IMR-90 (cell line): ENCODE measurements around the gene CCDC13. TPM values are rescaled to one million over a fixed set of nuclear protein-coding genes. Genes with fewer than 3 reads are reported as not detected.

ENCODE experiments used
- ATAC-seq: fragments of 200-7000 bp; cut with Tn5 transposase; 2 replicates; pipeline ENCODE4 v1.9.1; 2020; ENCODE audit warnings: low read depth, mild to moderate bottlenecking, moderate library complexity
- BruUV-seq: library from RNA; stranded (reverse); fragments of 400-500 nt; replicated peaks from 2 replicates; lab custom pipeline; 2021; lab: Mats Ljungman, UMichigan
- CTCF ChIA-PET: fragments of 300-600 bp; formaldehyde crosslinking; extraction: SDS; loops from one replicate; lab custom pipeline; 2021; ENCODE audit warnings: antibody characterized with exemption; lab: Yijun Ruan, JAX
- POLR2A ChIA-PET: fragments of 300-600 bp; sonication (Branson Sonifier 250); formaldehyde crosslinking; loops from one replicate; lab custom pipeline; 2022; ENCODE audit warnings: antibody characterized with exemption; ENCODE audit not compliant: unreplicated experiment; lab: Charles Lee
- DNase-seq: peaks from one replicate; pipeline ENCODE4 v3.0.0; 2013
- H2AFZ ChIP-seq: replicated peaks from 2 replicates; pipeline ENCODE3; 2013; ENCODE audit warnings: low read length, mild to moderate bottlenecking; ENCODE audit not compliant: poor library complexity
- H2AK5ac ChIP-seq: 2 replicates; pipeline ENCODE4 v1.6.1; 2013; ENCODE audit warnings: low read depth, low read length, inconsistent platforms
- H2AK9ac ChIP-seq: replicated peaks from 2 replicates; pipeline ENCODE3; 2013; ENCODE audit warnings: mild to moderate bottlenecking, low read depth, low read length, moderate library complexity; ENCODE audit not compliant: poor library complexity
- H2BK120ac ChIP-seq: 2 replicates; pipeline ENCODE4 v1.6.1; 2013; ENCODE audit warnings: low read depth, low read length, inconsistent platforms
- H2BK15ac ChIP-seq: 3 replicates; pipeline ENCODE4 v1.6.1; 2013; ENCODE audit warnings: low read depth, low read length, inconsistent platforms
- H2BK20ac ChIP-seq: 2 replicates; pipeline ENCODE4 v1.6.1; 2013; ENCODE audit warnings: low read depth, mild to moderate bottlenecking, inconsistent platforms, low read length, moderate library complexity
- H2BK5ac ChIP-seq: 2 replicates; pipeline ENCODE4 v1.6.1; 2013; ENCODE audit warnings: mild to moderate bottlenecking, low read depth, low read length, inconsistent platforms; ENCODE audit not compliant: poor library complexity, severe bottlenecking
- H3K14ac ChIP-seq: replicated peaks from 2 replicates; pipeline ENCODE4 v1.6.1; 2013; ENCODE audit warnings: low read depth, low read length, inconsistent platforms
- H3K18ac ChIP-seq: 2 replicates; pipeline ENCODE4 v1.6.1; 2013; ENCODE audit warnings: low read depth, low read length, control low read depth
- H3K23ac ChIP-seq: 2 replicates; pipeline ENCODE4 v1.6.1; 2013; ENCODE audit warnings: low read depth, low read length, inconsistent platforms
- H3K27ac ChIP-seq: 2 replicates; pipeline ENCODE4 v1.5.1; 2013; ENCODE audit warnings: mild to moderate bottlenecking, control low read depth, low read length; ENCODE audit not compliant: insufficient read depth
- H3K27me3 ChIP-seq: 2 replicates; pipeline ENCODE4 v1.6.1; 2013; ENCODE audit warnings: low read length; ENCODE audit not compliant: control insufficient read depth, insufficient read depth
- H3K36me3 ChIP-seq: 2 replicates; pipeline ENCODE4 v1.6.1; 2013; ENCODE audit warnings: low read length, mixed read lengths; ENCODE audit not compliant: control insufficient read depth, insufficient read depth
- H3K4ac ChIP-seq: 2 replicates; pipeline ENCODE4 v1.6.1; 2013; ENCODE audit warnings: low read depth, low read length, inconsistent platforms
- H3K4me1 ChIP-seq: 2 replicates; pipeline ENCODE4 v1.6.1; 2013; ENCODE audit warnings: low read length, mixed read lengths; ENCODE audit not compliant: control insufficient read depth, insufficient read depth
- H3K4me2 ChIP-seq: 2 replicates; pipeline ENCODE4 v1.6.1; 2013; ENCODE audit warnings: low read depth, mild to moderate bottlenecking, control low read depth, low read length, moderate library complexity
- H3K4me3 ChIP-seq: 2 replicates; pipeline ENCODE4 v1.5.1; 2013; ENCODE audit warnings: low read depth, mild to moderate bottlenecking, control low read depth, low read length, moderate library complexity; ENCODE audit not compliant: insufficient read depth
- H3K56ac ChIP-seq: 2 replicates; pipeline ENCODE4 v1.6.1; 2013; ENCODE audit warnings: low read length, inconsistent platforms; ENCODE audit not compliant: insufficient read depth; ENCODE audit errors: extremely low read depth
- H3K79me1 ChIP-seq, 2 experiments: 2 replicates each; pipeline ENCODE4 v1.6.1; 2013; ENCODE audit warnings: low read length in 2 of 2, inconsistent platforms in 1 of 2, low read depth in 1 of 2
- H3K9ac ChIP-seq: 2 replicates; pipeline ENCODE4 v1.6.1; 2013; ENCODE audit warnings: low read depth, low read length, control low read depth
- H3K9me1 ChIP-seq: 2 replicates; pipeline ENCODE4 v1.6.1; 2013; ENCODE audit warnings: low read length, inconsistent platforms; ENCODE audit not compliant: insufficient read depth
- H3K9me3 ChIP-seq: 2 replicates; pipeline ENCODE4 v1.6.1; 2013; ENCODE audit warnings: low read length; ENCODE audit not compliant: control insufficient read depth, insufficient read depth
- H4K20me1 ChIP-seq: 2 replicates; pipeline ENCODE4 v1.6.1; 2013; ENCODE audit warnings: low read length, inconsistent platforms; ENCODE audit not compliant: insufficient read depth
- H4K5ac ChIP-seq: 2 replicates; pipeline ENCODE4 v1.6.1; 2013; ENCODE audit warnings: mild to moderate bottlenecking, low read depth, low read length, control low read depth
- H4K8ac ChIP-seq, 2 experiments: 2 replicates each; pipeline ENCODE4 v1.6.1; 2013; ENCODE audit warnings: low read depth in 2 of 2, low read length in 2 of 2, control low read depth in 1 of 2, inconsistent platforms in 1 of 2
- H4K91ac ChIP-seq: 2 replicates; pipeline ENCODE4 v1.6.1; 2013; ENCODE audit warnings: low read depth, low read length, inconsistent platforms; ENCODE audit not compliant: insufficient read depth
- BHLHE40 ChIP-seq: fragments of 150-350 bp; IDR thresholded peaks from 2 replicates; pipeline ENCODE4 v1.6.1; 2016; ENCODE audit warnings: mild to moderate bottlenecking, low read depth, low read length
- CEBPB ChIP-seq: IDR thresholded peaks from 2 replicates; pipeline ENCODE4 v1.6.1; 2012; ENCODE audit warnings: low read depth, low read length, improper control_type of control experiment
- CHD1 ChIP-seq: IDR thresholded peaks from 2 replicates; pipeline ENCODE4 v1.6.1; 2012; ENCODE audit warnings: low read depth, low read length, improper control_type of control experiment
- CTCF ChIP-seq: conservative IDR thresholded peaks from 2 replicates; pipeline ENCODE4 v1.5.1; 2012; ENCODE audit warnings: mild to moderate bottlenecking, low read depth, low read length, improper control_type of control experiment
- ELK1 ChIP-seq: fragments of 150-350 bp; IDR thresholded peaks from 2 replicates; pipeline ENCODE4 v1.6.1; 2016; ENCODE audit warnings: low read depth, mild to moderate bottlenecking, low read length, moderate library complexity, borderline replicate concordance
- FOS ChIP-seq: fragments of 150-350 bp; IDR thresholded peaks from 2 replicates; pipeline ENCODE4 v1.6.1; 2016; ENCODE audit warnings: low read depth, low read length
- MAFK ChIP-seq: IDR thresholded peaks from 2 replicates; pipeline ENCODE4 v1.6.1; 2012; ENCODE audit warnings: low read depth, low read length, improper control_type of control experiment
- MAZ ChIP-seq: IDR thresholded peaks from 2 replicates; pipeline ENCODE4 v1.6.1; 2012; ENCODE audit warnings: low read depth, mild to moderate bottlenecking, low read length, improper control_type of control experiment, moderate library complexity, borderline replicate concordance
- MXI1 ChIP-seq: IDR thresholded peaks from 2 replicates; pipeline ENCODE4 v1.6.1; 2012; ENCODE audit warnings: low read depth, mild to moderate bottlenecking, low read length, moderate library complexity, borderline replicate concordance
- NFE2L2 ChIP-seq: fragments of 150-350 bp; IDR thresholded peaks from 2 replicates; pipeline ENCODE4 v1.6.1; 2016; ENCODE audit warnings: low read depth, mild to moderate bottlenecking, low read length
- POLR2A ChIP-seq: IDR thresholded peaks from 2 replicates; pipeline ENCODE4 v1.6.1; 2012; ENCODE audit warnings: mild to moderate bottlenecking, low read depth, low read length
- RAD21 ChIP-seq: IDR thresholded peaks from 2 replicates; pipeline ENCODE4 v1.6.1; 2012; ENCODE audit warnings: low read length, improper control_type of control experiment
- RCOR1 ChIP-seq: IDR thresholded peaks from 2 replicates; pipeline ENCODE4 v1.6.1; 2012; ENCODE audit warnings: mild to moderate bottlenecking, low read length, improper control_type of control experiment; ENCODE audit not compliant: insufficient replicate concordance
- RFX5 ChIP-seq: IDR thresholded peaks from 2 replicates; pipeline ENCODE4 v1.8.0; 2012; ENCODE audit warnings: low read depth, mild to moderate bottlenecking, low read length, moderate library complexity
- SMC3 ChIP-seq: fragments of 150-350 bp; IDR thresholded peaks from 2 replicates; pipeline ENCODE4 v1.6.1; 2016; ENCODE audit warnings: low read depth, mild to moderate bottlenecking, antibody characterized with exemption, low read length, moderate library complexity
- USF2 ChIP-seq: fragments of 150-350 bp; IDR thresholded peaks from 2 replicates; pipeline ENCODE4 v1.6.1; 2017; ENCODE audit warnings: mild to moderate bottlenecking, antibody characterized with exemption, low read length, low read depth
- WGBS, 2 experiments: methylation state at CpG; one replicate each; pipeline versions ENCODE4 v1.1.5 to v1.1.7; 2013; ENCODE audit warnings: missing lambda C conversion rate in 2 of 2; ENCODE audit not compliant: insufficient read length in 1 of 2; ENCODE audit errors: extremely low coverage in 2 of 2; 5-methylcytosine and 5-hydroxymethylcytosine counted together
- dilution Hi-C: fragments of 300-500 bp; cut with HindIII; formaldehyde crosslinking; loops from one replicate; pipeline ENCODE4 v1.14.3; 2018; ENCODE audit warnings: low sequenced_read_pairs; ENCODE audit not compliant: unreplicated experiment
- in situ Hi-C: fragments of 300-500 bp; cut with MboI; formaldehyde crosslinking; loops from 3 replicates; pipeline ENCODE4 v1.14.3; 2019; ENCODE audit warnings: low sequenced_read_pairs, inconsistent platforms, mixed read lengths
- intact Hi-C: fragments of 100-400 bp; cut with micrococcal nuclease; formaldehyde crosslinking; loops from 2 replicates; pipeline ENCODE4 v1.10.0; 2022
- polyA plus RNA-seq, 3 experiments: library from polyadenylated mRNA; depleted of rRNA; stranded (reverse); fragments of >200 nt; gene quantifications; 2 replicates each; pipeline ENCODE4 v1.2.3, GENCODE V29; 2012; ENCODE audit warnings: low replicate concordance in 1 of 3
- total RNA-seq: library from RNA; depleted of rRNA; stranded (reverse); fragments of >200 nt; gene quantifications from 2 replicates; pipeline ENCODE4 v1.2.3, GENCODE V29; 2012

CCDC13 gene
- total and polyA plus RNA-seq, 2 of the 4 experiments (the other 2 are of a cell fraction) = 0.18 to 0.19 TPM

- Histone ChIP-seq H4K91ac (no peak overlapping the region), H3K79me1 (no peaks in the 10 kb centered on the region), H3K9me1 (peaks cover 4% of the 10 kb centered on the region; the same call in 1 of the 2 replicates), H3K27me3 (peaks cover 12% of the 10 kb centered on the region), H3K56ac (no peak overlapping the region), H2BK5ac (no peak overlapping the region), H4K5ac (no peak overlapping the region), H3K23ac (no peak overlapping the region), H2AK5ac (no peak overlapping the region), H3K9ac (no peak overlapping the region), H2BK15ac (no peak overlapping the region), H2AFZ (no peak overlapping the region), H4K20me1 (no peaks in the 10 kb centered on the region), H3K27ac (no peak overlapping the region), H2AK9ac (no peak overlapping the region), H4K8ac (no peak overlapping the region), H3K9me3 (no peaks in the 10 kb centered on the region), H2BK20ac (no peak overlapping the region), H3K4me2 (no peak overlapping the region), H3K18ac (no peak overlapping the region), H3K36me3 (no peaks in the 10 kb centered on the region), H3K4me3 (no peak overlapping the region), H3K14ac (no peak overlapping the region), H3K4me1 (peaks cover 5% of the 10 kb centered on the region), H2BK120ac (no peak overlapping the region), H3K4ac (no peak overlapping the region)
- intact Hi-C loops (no loop called here), in situ Hi-C loops (no loop called here), dilution Hi-C loops (no loop called here)
- ATAC-seq (no peak), DNase-seq (no peak)
- 100% methylated on average over 4 of the region's 6 CpGs; no CpG with 5 or more reads in 1 of the 2 experiments for WGBS, 2 experiments
- TF ChIP-seq MAFK (no peak), SMC3 (no peak), CHD1 (no peak), BHLHE40 (no peak), CTCF (no peak), RAD21 (no peak), CEBPB (no peak), ELK1 (no peak), USF2 (no peak), MAZ (no peak), MXI1 (no peak), NFE2L2 (no peak), RCOR1 (no peak), POLR2A (no peak), FOS (no peak), RFX5 (no peak)
- ChIA-PET POLR2A (interaction anchor here (0.6 kb wide), 1 partner anchor 16 kb away, joined by 4 read pairs; no protein-coding TSS in a partner anchor), CTCF (interaction anchor here (0.6 kb wide), 1 partner anchor 1972 kb away, joined by 5 read pairs; no protein-coding TSS in a partner anchor)
- no TSS peak for BruUV-seq
These were observed 47.6 kb upstream of the CCDC13 start for GRCh38 chr3:42820746-42821051.
